Measurements from ENCODE around the gene ADCY6.

ADCY6 gene

GRCh38 chr12:48758186-48758585 lies 30.7 kb downstream of the ADCY6 start:
- Histone ChIP-seq H3K36me3 (ENCODE audit: control insufficient read depth in 1 of 2, insufficient read depth in 2 of 2, low read depth in 1 of 2, low read length in 2 of 2) (no peaks in the 10 kb centered on the region), H2BK5ac (ENCODE audit: low read depth, low read length, poor library complexity, severe bottlenecking) (no peak overlapping the region), H3K18ac (ENCODE audit: low read depth in 1 of 2, low read length in 2 of 2) (no peak overlapping the region), H3K9me3 (ENCODE audit: control insufficient read depth, low read length) (no peaks in the 10 kb centered on the region), H3K27me3 (ENCODE audit: control insufficient read depth in 1 of 2, insufficient read depth in 1 of 2, low read length in 2 of 2) (no peaks in the 10 kb centered on the region), H3K4ac (ENCODE audit: low read depth in 1 of 2, low read length in 2 of 2) (no peak overlapping the region), H2BK12ac (ENCODE audit: low read length in 2 of 2) (no peak overlapping the region), H2AK5ac (ENCODE audit: low read length, severe bottlenecking) (no peak overlapping the region), H3K27ac (ENCODE audit: low read length, poor library complexity, severe bottlenecking) (no peak overlapping the region), H3K14ac (ENCODE audit: low read length in 2 of 2) (no peak overlapping the region), H3K23ac (ENCODE audit: low read length in 2 of 2) (no peak overlapping the region), H3K4me3 (ENCODE audit: insufficient read depth in 1 of 2, low read depth in 1 of 2, low read length in 2 of 2) (no peak overlapping the region), H3K79me1 (replicated peaks; ENCODE audit: low read length, poor library complexity, severe bottlenecking) (no peaks in the 10 kb centered on the region), H3K4me1 (ENCODE audit: control insufficient read depth, insufficient read depth, low read depth, low read length) (no peaks in the 10 kb centered on the region), H2AFZ (ENCODE audit: low read depth, low read length) (no peak overlapping the region), H3K9ac (ENCODE audit: low read length) (no peak overlapping the region), H4K91ac (ENCODE audit: low read length) (no peak overlapping the region), H2BK120ac (ENCODE audit: low read depth, low read length) (no peak overlapping the region), H4K8ac (ENCODE audit: low read length) (no peak overlapping the region), H2BK15ac (ENCODE audit: low read depth, poor library complexity, severe bottlenecking) (no peak overlapping the region), H3K4me2 (ENCODE audit: low read length, poor library complexity, severe bottlenecking) (no peak overlapping the region)
- no peak for DNase-seq
- WGBS = 78% methylated on average over 4 of the region's 4 CpGs

DNA sequence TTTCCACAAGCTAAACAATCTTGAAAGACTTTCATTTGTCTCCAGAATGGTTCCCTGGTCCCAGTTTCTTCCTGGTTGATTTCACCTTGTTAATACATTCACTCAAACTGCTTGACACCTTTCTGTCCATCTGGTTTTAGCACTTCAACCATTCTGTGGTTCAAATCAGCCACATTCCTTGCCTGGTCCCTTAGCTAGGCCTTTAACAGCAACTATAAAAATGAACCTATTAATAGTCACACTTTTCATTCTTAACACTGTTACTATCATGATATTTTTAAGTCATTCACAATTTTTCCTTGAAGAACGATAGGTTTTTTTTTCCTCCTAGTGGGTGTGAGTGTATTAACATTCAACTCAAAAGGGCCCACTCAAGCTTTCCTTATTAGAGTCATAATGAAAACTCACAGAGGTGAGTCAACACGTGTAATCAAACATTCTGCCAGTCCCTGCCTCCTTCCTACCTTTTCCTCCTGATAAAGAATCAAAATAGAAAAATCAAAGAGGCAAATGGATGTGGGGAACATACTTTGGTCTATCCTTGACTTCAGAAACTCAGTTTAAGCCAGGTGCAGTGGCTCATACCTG lies 38.0 kb downstream of the ADCY6 start:
- Histone ChIP-seq H4K91ac (ENCODE audit: low read length) (no peak overlapping the region), H3K4ac (ENCODE audit: low read depth in 1 of 2, low read length in 2 of 2) (no peak overlapping the region), H3K79me1 (replicated peaks; ENCODE audit: low read length, poor library complexity, severe bottlenecking) (no peaks in the 10 kb centered on the region), H3K27ac (ENCODE audit: low read length, poor library complexity, severe bottlenecking) (peak overlapping the region; percentile 10), H3K14ac (ENCODE audit: low read length in 2 of 2) (no peak overlapping the region), H2BK5ac (ENCODE audit: low read depth, low read length, poor library complexity, severe bottlenecking) (no peak overlapping the region), H3K4me1 (ENCODE audit: control insufficient read depth, insufficient read depth, low read depth, low read length) (peaks cover 2% of the 10 kb centered on the region), H3K4me3 (ENCODE audit: insufficient read depth in 1 of 2, low read depth in 1 of 2, low read length in 2 of 2) (no peak overlapping the region), H3K18ac (ENCODE audit: low read depth in 1 of 2, low read length in 2 of 2) (no peak overlapping the region), H4K8ac (ENCODE audit: low read length) (no peak overlapping the region), H2BK12ac (ENCODE audit: low read length in 2 of 2) (no peak overlapping the region), H3K27me3 (ENCODE audit: control insufficient read depth in 1 of 2, insufficient read depth in 1 of 2, low read length in 2 of 2) (no peaks in the 10 kb centered on the region), H3K4me2 (ENCODE audit: low read length, poor library complexity, severe bottlenecking) (no peak overlapping the region), H3K36me3 (ENCODE audit: control insufficient read depth in 1 of 2, insufficient read depth in 2 of 2, low read depth in 1 of 2, low read length in 2 of 2) (no peaks in the 10 kb centered on the region), H3K23ac (ENCODE audit: low read length in 2 of 2) (no peak overlapping the region), H2AFZ (ENCODE audit: low read depth, low read length) (no peak overlapping the region), H2AK5ac (ENCODE audit: low read length, severe bottlenecking) (no peak overlapping the region), H2BK120ac (ENCODE audit: low read depth, low read length) (no peak overlapping the region), H2BK15ac (ENCODE audit: low read depth, poor library complexity, severe bottlenecking) (no peak overlapping the region), H3K9me3 (ENCODE audit: control insufficient read depth, low read length) (no peaks in the 10 kb centered on the region), H3K9ac (ENCODE audit: low read length) (peak overlapping the region; percentile 25)
- WGBS = 75% methylated on average over 2 of the region's 2 CpGs
- no peak for DNase-seq

- H2BK120ac ChIP-seq (ENCODE audit: low read depth, low read length) = no peak overlapping the region
- no peak overlapping the region for H3K23ac ChIP-seq (ENCODE audit: low read length in 2 of 2)
- no peak overlapping the region for H3K4me3 ChIP-seq (ENCODE audit: insufficient read depth in 1 of 2, low read depth in 1 of 2, low read length in 2 of 2)
- H3K4ac ChIP-seq (ENCODE audit: low read depth in 1 of 2, low read length in 2 of 2) = no peak overlapping the region
- no peak overlapping the region for H2AFZ ChIP-seq (ENCODE audit: low read depth, low read length)
- H3K4me2 ChIP-seq (ENCODE audit: low read length, poor library complexity, severe bottlenecking) = no peak overlapping the region
- no peaks in the 10 kb centered on the region for H3K36me3 ChIP-seq (ENCODE audit: control insufficient read depth in 1 of 2, insufficient read depth in 2 of 2, low read depth in 1 of 2, low read length in 2 of 2)
- no peak overlapping the region for H4K91ac ChIP-seq (ENCODE audit: low read length)
- DNase-seq = no peak
- no peaks in the 10 kb centered on the region for H3K79me1 ChIP-seq (replicated peaks; ENCODE audit: low read length, poor library complexity, severe bottlenecking)
- peak overlapping the region; percentile 25 for H3K9ac ChIP-seq (ENCODE audit: low read length)
- H3K18ac ChIP-seq (ENCODE audit: low read depth in 1 of 2, low read length in 2 of 2) = no peak overlapping the region
- peak overlapping the region; percentile 60 for H4K8ac ChIP-seq (ENCODE audit: low read length)
- no peak overlapping the region for H2AK5ac ChIP-seq (ENCODE audit: low read length, severe bottlenecking)
- H3K9me3 ChIP-seq (ENCODE audit: control insufficient read depth, low read length) = no peaks in the 10 kb centered on the region
- 88% methylated on average over 1 of the region's 1 CpG for whole genome bisulfite sequencing
- peaks cover 2% of the 10 kb centered on the region for H3K4me1 ChIP-seq (ENCODE audit: control insufficient read depth, insufficient read depth, low read depth, low read length)
- H3K14ac ChIP-seq (ENCODE audit: low read length in 2 of 2) = no peak overlapping the region
- H2BK15ac ChIP-seq (ENCODE audit: low read depth, poor library complexity, severe bottlenecking) = no peak overlapping the region
- no peak overlapping the region for H3K27ac ChIP-seq (ENCODE audit: low read length, poor library complexity, severe bottlenecking)
- H2BK5ac ChIP-seq (ENCODE audit: low read depth, low read length, poor library complexity, severe bottlenecking) = no peak overlapping the region
- H3K27me3 ChIP-seq (ENCODE audit: control insufficient read depth in 1 of 2, insufficient read depth in 1 of 2, low read length in 2 of 2) = no peaks in the 10 kb centered on the region
- no peak overlapping the region for H2BK12ac ChIP-seq (ENCODE audit: low read length in 2 of 2)
Observed at GRCh38 chr12:48750215-48750614, 38.7 kb downstream of the ADCY6 start.

GRCh38 chr12:48744251-48745008 lies 44.5 kb downstream of the ADCY6 start:
- H3K27ac ChIP-seq (ENCODE audit: low read length, poor library complexity, severe bottlenecking) = no peak overlapping the region
- H2AFZ ChIP-seq (ENCODE audit: low read depth, low read length) = no peak overlapping the region
- H2BK5ac ChIP-seq (ENCODE audit: low read depth, low read length, poor library complexity, severe bottlenecking) = no peak overlapping the region
- no peak overlapping the region for H2BK15ac ChIP-seq (ENCODE audit: low read depth, poor library complexity, severe bottlenecking)
- H4K91ac ChIP-seq (ENCODE audit: low read length) = no peak overlapping the region
- H3K14ac ChIP-seq (ENCODE audit: low read length in 2 of 2) = no peak overlapping the region
- H2BK120ac ChIP-seq (ENCODE audit: low read depth, low read length) = no peak overlapping the region
- no peaks in the 10 kb centered on the region for H3K36me3 ChIP-seq (ENCODE audit: control insufficient read depth in 1 of 2, insufficient read depth in 2 of 2, low read depth in 1 of 2, low read length in 2 of 2)
- H3K27me3 ChIP-seq (ENCODE audit: control insufficient read depth in 1 of 2, insufficient read depth in 1 of 2, low read length in 2 of 2) = peaks cover 0 to 17% of the 10 kb centered on the region in 2 experiments
- H2BK12ac ChIP-seq (ENCODE audit: low read length in 2 of 2) = no peak overlapping the region
- no peak overlapping the region for H3K4ac ChIP-seq (ENCODE audit: low read depth in 1 of 2, low read length in 2 of 2)
- H3K9me3 ChIP-seq (ENCODE audit: control insufficient read depth, low read length) = no peaks in the 10 kb centered on the region
- no peaks in the 10 kb centered on the region for H3K4me1 ChIP-seq (ENCODE audit: control insufficient read depth, insufficient read depth, low read depth, low read length)
- 94% methylated on average over 2 of the region's 9 CpGs for WGBS
- H3K4me2 ChIP-seq (ENCODE audit: low read length, poor library complexity, severe bottlenecking) = no peak overlapping the region
- H4K8ac ChIP-seq (ENCODE audit: low read length) = no peak overlapping the region
- no peak overlapping the region for H2AK5ac ChIP-seq (ENCODE audit: low read length, severe bottlenecking)
- no peak overlapping the region for H3K9ac ChIP-seq (ENCODE audit: low read length)
- H3K4me3 ChIP-seq (ENCODE audit: insufficient read depth in 1 of 2, low read depth in 1 of 2, low read length in 2 of 2) = no peak overlapping the region
- no peak overlapping the region for H3K18ac ChIP-seq (ENCODE audit: low read depth in 1 of 2, low read length in 2 of 2)
- H3K79me1 ChIP-seq (replicated peaks; ENCODE audit: low read length, poor library complexity, severe bottlenecking) = no peaks in the 10 kb centered on the region
- no peak for DNase-seq
- H3K23ac ChIP-seq (ENCODE audit: low read length in 2 of 2) = no peak overlapping the region

Measured in mesenchymal stem cell (in vitro differentiated cells and primary cell).